Stimulated activated CD8-positive, alpha-beta memory T cell treated with anti-CD3 and anti-CD28 coated beads, Interleukin-2, amount 100 ng/mL, for 1 hour (primary cell): ENCODE data around the gene MVD.

Experiments used
- DNase-seq, 2 donors: peaks; one replicate each; pipeline ENCODE4 v3.0.0-alpha.2; 2020; ENCODE audit warnings: low read depth in 2 of 2

Gene MVD

DNA sequence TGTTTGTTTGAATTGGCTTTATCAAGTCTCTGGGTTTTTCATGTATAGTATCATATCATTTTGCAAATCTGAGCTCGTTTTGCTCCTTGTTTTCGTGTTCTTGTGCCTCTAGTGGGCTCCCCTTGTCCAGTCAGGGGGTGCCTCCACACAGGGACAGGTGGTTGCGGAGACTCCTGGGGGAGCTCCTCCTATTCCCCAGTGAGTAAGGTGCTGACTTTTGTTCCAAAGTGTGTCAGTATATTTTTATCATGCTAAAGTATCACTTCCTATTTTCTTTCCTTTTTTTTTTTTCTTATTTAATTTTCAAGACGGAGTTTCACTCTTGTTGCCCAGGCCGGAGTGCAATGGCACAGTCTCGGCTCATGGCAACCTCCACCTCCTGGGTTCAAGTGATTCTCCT, 54.8 kb downstream of the MVD start:
- no peak for DNase-seq

DNA sequence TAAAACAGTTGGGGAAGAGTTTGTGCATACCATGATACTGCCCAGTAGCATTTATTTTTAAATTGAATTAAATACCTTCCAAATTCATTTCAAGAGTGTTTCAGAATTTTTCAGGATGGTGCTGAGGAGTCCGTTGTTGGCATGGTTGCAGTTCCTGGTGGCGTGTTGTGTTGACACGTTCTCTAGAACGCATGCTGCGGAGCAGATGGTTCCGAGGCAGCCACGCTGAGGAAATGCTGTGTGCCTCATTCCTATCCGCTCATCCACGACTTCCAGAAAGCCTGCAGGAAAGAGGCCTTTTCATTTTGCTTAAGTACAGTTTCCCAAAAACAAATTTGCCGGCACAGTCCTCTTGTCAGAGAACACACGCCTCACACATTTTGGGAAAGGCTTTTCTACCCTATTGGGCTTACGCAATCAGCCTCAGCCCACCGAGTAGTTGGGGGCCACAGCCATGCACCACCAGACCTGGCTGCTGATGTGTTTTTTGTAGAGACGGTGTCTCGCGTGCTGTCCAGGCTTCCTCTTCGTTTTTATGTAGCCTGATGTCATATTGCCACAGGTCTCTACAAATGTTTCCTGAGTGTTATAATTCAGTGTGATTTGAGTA, 56.6 kb downstream of the MVD start:
- DNase-seq: no peak

DNA sequence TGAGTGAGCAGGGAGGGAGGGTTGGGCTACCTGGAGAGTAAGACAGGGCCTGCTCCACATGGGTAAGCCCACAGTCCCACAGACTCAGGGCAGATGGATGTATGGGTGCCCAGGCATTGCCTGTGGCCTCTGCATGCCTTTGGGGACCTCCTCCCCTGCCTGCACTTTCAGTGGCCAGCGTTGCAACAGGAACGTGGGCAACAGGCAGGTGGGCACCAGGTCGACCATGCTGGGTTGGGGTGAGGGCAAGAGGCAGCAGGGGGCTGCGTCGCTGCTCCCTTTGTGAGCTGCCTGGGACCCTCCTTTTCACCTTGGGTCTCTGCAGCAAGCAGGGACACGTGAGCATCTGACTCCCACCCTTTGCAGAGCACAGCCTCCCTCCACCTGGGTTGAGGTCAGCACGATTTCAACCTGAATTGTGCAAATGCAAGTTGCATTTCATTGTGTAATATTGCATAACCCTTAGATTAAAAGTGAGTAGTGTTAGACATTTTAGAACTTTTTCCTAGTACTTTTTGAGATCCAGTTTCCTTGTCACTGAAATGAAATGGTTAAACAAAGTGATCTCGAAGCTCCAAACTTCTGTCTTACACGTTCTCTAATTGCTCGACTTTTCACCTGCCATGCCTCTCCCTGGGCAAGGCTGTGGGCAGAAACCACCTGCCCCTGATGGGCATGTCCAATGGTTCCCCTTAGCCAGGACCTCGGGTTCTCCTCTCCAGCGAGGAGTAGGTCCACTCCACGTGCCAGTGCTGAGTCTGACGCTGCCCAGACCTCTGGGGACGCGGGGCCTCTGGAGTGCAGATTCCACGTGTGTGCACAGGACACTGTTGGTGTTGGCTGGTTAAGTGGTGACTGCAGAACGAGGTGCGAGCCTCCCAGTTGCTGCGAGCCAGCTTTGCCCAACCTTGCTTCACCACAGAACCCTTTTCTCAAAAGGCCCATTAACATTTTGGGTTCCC, 57.4 kb downstream of the MVD start:
- no peak for DNase-seq

DNA sequence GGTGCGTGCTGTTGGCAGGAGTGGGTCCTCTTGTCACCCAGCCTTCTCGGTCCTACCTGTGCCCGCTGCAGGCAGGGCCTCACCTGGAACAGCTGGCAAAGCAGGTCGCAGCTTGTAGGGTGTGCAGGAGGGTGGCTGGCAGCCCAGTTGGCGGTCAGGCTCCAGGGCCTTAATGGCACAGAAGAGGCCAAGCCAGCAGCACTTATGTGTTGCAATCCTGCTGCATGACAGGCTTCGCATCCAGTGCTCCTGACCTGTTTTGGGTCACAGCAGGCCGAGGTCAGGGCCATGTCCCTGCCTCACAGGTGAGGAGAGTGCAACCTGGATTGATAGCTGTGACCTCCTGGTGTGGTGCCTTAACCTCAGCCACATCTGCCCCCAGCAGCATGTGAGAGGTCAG, 60.8 kb downstream of the MVD start:
- DNase-seq: no peak
